Stimulated activated CD4-positive, alpha-beta T cell treated with anti-CD3 and anti-CD28 coated beads, Interleukin-2, amount 100 ng/mL, for 24 hours (primary cell): ENCODE measurements around the gene DEFB121.

Experiments used
- DNase-seq, 2 donors: peaks; one replicate each; pipeline ENCODE4 v3.0.0-alpha.2; 2020

The DEFB121 gene

DNA sequence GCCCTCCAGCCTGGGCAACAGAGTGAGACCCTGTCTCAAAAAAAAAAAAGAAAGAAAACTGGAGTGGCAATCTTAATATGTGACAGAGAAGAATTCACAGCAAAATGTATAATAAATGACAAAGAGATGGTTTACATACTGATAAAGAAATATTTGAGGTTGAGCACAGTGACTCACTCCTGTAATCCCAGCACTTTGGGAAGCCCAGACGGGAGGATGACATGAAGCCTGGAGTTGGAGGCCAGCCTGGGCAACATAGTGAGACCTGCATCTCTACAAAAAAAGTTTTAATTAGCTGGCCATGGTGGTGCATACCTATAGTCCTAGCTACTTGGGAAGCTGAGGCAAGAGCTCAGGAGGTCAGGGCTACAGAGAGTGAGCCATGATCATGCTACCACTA lies 50.0 kb downstream of the DEFB121 start:
- DNase-seq = no peak
